ENCODE results near the gene KBTBD8. TPM values are rescaled to one million over a fixed set of nuclear protein-coding genes. Genes with fewer than 3 reads are reported as not detected.

Gene KBTBD8
- total and polyA plus RNA-seq, 9 of the 15 experiments (the other 6 are each of a cell fraction or from before 2014, with no cell fraction given), result 2.7 to 9.1 (median 5.6) TPM

DNA sequence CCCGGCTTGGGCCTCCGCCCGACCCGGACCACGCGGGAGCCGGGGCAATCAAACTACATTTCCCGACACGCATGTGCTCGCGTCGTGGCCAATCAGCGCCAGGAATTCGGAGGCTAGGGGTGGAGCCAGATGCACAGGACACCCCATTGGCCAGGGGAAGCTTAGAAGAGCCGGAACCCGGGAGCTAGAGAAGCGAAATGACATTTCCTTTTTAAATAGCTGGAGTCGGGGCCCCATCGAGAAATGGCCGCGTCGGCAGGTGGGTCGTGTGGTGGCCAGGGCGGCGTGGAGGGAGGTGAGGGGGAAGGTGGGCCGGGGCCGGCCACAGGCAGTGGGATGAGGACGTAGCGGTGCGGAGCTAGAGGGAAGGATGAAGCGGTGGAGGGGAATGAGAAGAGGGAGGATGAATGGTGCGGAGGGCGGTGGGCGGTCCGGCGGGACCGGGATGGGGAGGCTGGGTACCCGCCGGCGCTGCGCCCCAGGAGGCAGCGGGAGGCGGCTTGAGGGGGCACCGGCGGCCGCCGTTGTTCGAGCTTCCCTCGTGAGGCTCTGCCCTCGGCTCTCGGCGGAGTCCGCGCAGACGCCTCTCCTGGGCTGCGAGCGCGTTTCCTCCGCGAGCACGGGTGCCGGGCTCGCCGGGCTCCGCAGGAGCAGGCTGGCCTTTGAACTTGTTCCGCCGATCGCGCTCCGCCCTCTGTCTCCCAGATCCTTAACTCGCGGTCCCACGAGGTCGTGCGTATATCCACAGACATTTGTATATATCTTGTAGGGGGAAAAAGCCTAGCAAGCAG is at the start of gene KBTBD8 (continued):
- TF ChIP-seq, protein P1, sequence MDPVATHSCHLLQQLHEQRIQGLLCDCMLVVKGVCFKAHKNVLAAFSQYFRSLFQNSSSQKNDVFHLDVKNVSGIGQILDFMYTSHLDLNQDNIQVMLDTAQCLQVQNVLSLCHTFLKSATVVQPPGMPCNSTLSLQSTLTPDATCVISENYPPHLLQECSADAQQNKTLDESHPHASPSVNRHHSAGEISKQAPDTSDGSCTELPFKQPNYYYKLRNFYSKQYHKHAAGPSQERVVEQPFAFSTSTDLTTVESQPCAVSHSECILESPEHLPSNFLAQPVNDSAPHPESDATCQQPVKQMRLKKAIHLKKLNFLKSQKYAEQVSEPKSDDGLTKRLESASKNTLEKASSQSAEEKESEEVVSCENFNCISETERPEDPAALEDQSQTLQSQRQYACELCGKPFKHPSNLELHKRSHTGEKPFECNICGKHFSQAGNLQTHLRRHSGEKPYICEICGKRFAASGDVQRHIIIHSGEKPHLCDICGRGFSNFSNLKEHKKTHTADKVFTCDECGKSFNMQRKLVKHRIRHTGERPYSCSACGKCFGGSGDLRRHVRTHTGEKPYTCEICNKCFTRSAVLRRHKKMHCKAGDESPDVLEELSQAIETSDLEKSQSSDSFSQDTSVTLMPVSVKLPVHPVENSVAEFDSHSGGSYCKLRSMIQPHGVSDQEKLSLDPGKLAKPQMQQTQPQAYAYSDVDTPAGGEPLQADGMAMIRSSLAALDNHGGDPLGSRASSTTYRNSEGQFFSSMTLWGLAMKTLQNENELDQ (CRISPR knock-in tag; IDR thresholded peaks at IDR 0.05; ENCODE audit: borderline replicate concordance), result no peak
- TF ChIP-seq SUPT5H (IDR thresholded peaks at IDR 0.05) (peak; percentile 74), EP300 (IDR thresholded peaks at IDR 0.05; ENCODE audit: low read length) (no peak), ZNF41 (CRISPR knock-in tag; conservative IDR thresholded peaks at IDR 0.05) (no peak), SOX6 (IDR thresholded peaks at IDR 0.05) (no peak), MCM3 (IDR thresholded peaks at IDR 0.05) (no peak), CHD1 (IDR thresholded peaks at IDR 0.05; ENCODE audit: low read length) (peak; percentile 42), ZNF239 (CRISPR knock-in tag; IDR thresholded peaks at IDR 0.05) (no peak), NR2C1 (IDR thresholded peaks at IDR 0.05) (no peak), NR2C1 (tag; IDR thresholded peaks at IDR 0.05) (peak; percentile 60), ZNF3 (CRISPR knock-in tag; IDR thresholded peaks at IDR 0.05) (no peak), CHD4 (IDR thresholded peaks at IDR 0.05; ENCODE audit: insufficient read depth, insufficient replicate concordance, low read depth, low read length, poor library complexity, severe bottlenecking) (no peak), PURB (CRISPR knock-in tag; IDR thresholded peaks at IDR 0.05; ENCODE audit: low read depth) (no peak), TAF15 (IDR thresholded peaks at IDR 0.05; ENCODE audit: low read depth, low read length) (no peak), KDM5B (IDR thresholded peaks at IDR 0.05; ENCODE audit: insufficient replicate concordance, low read depth, low read length) (no peak)
- TF ChIP-seq, protein P2, sequence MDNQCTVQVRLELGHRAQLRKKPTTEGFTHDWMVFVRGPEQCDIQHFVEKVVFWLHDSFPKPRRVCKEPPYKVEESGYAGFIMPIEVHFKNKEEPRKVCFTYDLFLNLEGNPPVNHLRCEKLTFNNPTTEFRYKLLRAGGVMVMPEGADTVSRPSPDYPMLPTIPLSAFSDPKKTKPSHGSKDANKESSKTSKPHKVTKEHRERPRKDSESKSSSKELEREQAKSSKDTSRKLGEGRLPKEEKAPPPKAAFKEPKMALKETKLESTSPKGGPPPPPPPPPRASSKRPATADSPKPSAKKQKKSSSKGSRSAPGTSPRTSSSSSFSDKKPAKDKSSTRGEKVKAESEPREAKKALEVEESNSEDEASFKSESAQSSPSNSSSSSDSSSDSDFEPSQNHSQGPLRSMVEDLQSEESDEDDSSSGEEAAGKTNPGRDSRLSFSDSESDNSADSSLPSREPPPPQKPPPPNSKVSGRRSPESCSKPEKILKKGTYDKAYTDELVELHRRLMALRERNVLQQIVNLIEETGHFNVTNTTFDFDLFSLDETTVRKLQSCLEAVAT (IDR thresholded peaks at IDR 0.05), result no peak
- TF ChIP-seq, protein P3, sequence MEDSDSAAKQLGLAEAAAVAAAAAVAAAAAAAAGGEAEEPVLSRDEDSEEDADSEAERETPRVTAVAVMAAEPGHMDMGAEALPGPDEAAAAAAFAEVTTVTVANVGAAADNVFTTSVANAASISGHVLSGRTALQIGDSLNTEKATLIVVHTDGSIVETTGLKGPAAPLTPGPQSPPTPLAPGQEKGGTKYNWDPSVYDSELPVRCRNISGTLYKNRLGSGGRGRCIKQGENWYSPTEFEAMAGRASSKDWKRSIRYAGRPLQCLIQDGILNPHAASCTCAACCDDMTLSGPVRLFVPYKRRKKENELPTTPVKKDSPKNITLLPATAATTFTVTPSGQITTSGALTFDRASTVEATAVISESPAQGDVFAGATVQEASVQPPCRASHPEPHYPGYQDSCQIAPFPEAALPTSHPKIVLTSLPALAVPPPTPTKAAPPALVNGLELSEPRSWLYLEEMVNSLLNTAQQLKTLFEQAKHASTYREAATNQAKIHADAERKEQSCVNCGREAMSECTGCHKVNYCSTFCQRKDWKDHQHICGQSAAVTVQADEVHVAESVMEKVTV (CRISPR knock-in tag; IDR thresholded peaks at IDR 0.05), result no peak
- TF ChIP-seq, protein P4, sequence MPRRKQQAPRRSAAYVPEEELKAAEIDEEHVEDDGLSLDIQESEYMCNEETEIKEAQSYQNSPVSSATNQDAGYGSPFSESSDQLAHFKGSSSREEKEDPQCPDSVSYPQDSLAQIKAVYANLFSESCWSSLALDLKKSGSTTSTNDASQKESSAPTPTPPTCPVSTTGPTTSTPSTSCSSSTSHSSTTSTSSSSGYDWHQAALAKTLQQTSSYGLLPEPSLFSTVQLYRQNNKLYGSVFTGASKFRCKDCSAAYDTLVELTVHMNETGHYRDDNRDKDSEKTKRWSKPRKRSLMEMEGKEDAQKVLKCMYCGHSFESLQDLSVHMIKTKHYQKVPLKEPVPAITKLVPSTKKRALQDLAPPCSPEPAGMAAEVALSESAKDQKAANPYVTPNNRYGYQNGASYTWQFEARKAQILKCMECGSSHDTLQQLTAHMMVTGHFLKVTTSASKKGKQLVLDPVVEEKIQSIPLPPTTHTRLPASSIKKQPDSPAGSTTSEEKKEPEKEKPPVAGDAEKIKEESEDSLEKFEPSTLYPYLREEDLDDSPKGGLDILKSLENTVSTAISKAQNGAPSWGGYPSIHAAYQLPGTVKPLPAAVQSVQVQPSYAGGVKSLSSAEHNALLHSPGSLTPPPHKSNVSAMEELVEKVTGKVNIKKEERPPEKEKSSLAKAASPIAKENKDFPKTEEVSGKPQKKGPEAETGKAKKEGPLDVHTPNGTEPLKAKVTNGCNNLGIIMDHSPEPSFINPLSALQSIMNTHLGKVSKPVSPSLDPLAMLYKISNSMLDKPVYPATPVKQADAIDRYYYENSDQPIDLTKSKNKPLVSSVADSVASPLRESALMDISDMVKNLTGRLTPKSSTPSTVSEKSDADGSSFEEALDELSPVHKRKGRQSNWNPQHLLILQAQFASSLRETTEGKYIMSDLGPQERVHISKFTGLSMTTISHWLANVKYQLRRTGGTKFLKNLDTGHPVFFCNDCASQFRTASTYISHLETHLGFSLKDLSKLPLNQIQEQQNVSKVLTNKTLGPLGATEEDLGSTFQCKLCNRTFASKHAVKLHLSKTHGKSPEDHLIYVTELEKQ (CRISPR knock-in tag; IDR thresholded peaks at IDR 0.05), result no peak
